NCI-H82 treated with DMSO at 0.1 percent for 48 hours (cell line): ENCODE measurements around the gene LBX1.

Experiments used
- DNase-seq: peaks from one replicate; lab custom pipeline; 2025; ENCODE audit not compliant: unreplicated experiment; lab: John Stamatoyannopoulos, UW

The LBX1 gene

GRCh38 chr10:101226491-101227428, 2.5 kb downstream of the LBX1 start:
- DNase-seq, result no peak

- DNase-seq, result no peak
Measured at GRCh38 chr10:101225846-101226421, 3.3 kb downstream of the LBX1 start.

- DNase-seq, result no peak
Measured at GRCh38 chr10:101224910-101225823, 4.1 kb downstream of the LBX1 start.

GRCh38 chr10:101224060-101224909, 5.0 kb downstream of the LBX1 start:
- no peak for DNase-seq

GRCh38 chr10:101223274-101224059, 5.8 kb downstream of the LBX1 start:
- no peak for DNase-seq

GRCh38 chr10:101222683-101223273, 6.5 kb downstream of the LBX1 start:
- no peak for DNase-seq

- DNase-seq, result no peak
Measured at GRCh38 chr10:101221963-101222531, 7.2 kb downstream of the LBX1 start.

GRCh38 chr10:101221549-101221948, 7.7 kb downstream of the LBX1 start:
- no peak for DNase-seq

- DNase-seq, result no peak
Measured at GRCh38 chr10:101219946-101220451, 9.3 kb downstream of the LBX1 start.

GRCh38 chr10:101219139-101219945, 9.9 kb downstream of the LBX1 start:
- no peak for DNase-seq

- no peak for DNase-seq
Measured at GRCh38 chr10:101218351-101219138, 10.7 kb downstream of the LBX1 start.

- peak; percentile 27 for DNase-seq
Measured at GRCh38 chr10:101217450-101218281, 11.6 kb downstream of the LBX1 start.

GRCh38 chr10:101217044-101217425, 12.2 kb downstream of the LBX1 start:
- DNase-seq, result no peak

- DNase-seq, result no peak
Measured at GRCh38 chr10:101216207-101217043, 12.8 kb downstream of the LBX1 start.
